ENCODE results near the gene FOXRED1. TPM values are rescaled to one million over a fixed set of nuclear protein-coding genes. Genes with fewer than 3 reads are reported as not detected.

Gene FOXRED1
- total and polyA plus RNA-seq, 2 of the 13 experiments (the other 11 are each of a cell fraction or from before 2014, with no cell fraction given): 29.6 to 42.9 TPM

GRCh38 chr11:126268708-126269579 lies at the start of gene FOXRED1, which contains the start of gene SRPRA (continued):
- TF ChIP-seq, protein P1, sequence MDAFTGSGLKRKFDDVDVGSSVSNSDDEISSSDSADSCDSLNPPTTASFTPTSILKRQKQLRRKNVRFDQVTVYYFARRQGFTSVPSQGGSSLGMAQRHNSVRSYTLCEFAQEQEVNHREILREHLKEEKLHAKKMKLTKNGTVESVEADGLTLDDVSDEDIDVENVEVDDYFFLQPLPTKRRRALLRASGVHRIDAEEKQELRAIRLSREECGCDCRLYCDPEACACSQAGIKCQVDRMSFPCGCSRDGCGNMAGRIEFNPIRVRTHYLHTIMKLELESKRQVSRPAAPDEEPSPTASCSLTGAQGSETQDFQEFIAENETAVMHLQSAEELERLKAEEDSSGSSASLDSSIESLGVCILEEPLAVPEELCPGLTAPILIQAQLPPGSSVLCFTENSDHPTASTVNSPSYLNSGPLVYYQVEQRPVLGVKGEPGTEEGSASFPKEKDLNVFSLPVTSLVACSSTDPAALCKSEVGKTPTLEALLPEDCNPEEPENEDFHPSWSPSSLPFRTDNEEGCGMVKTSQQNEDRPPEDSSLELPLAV (CRISPR knock-in tag; conservative IDR thresholded peaks at IDR 0.05; ENCODE audit: low read depth): no peak
- TF ChIP-seq ETV5 (CRISPR knock-in tag; IDR thresholded peaks at IDR 0.05; ENCODE audit: borderline replicate concordance) (peak; percentile 81), ZNF552 (CRISPR knock-in tag; IDR thresholded peaks at IDR 0.05; ENCODE audit: borderline replicate concordance) (no peak), ZGPAT (CRISPR knock-in tag; IDR thresholded peaks at IDR 0.05) (peak; percentile 87), CBX2 (IDR thresholded peaks at IDR 0.05; ENCODE audit: low read depth, low read length) (no peak), CBX2 (CRISPR knock-in tag; IDR thresholded peaks at IDR 0.05; ENCODE audit: low read depth) (no peak), SP140L (CRISPR knock-in tag; IDR thresholded peaks at IDR 0.05; ENCODE audit: borderline replicate concordance) (no peak), FOXJ3 (CRISPR knock-in tag; IDR thresholded peaks at IDR 0.05; ENCODE audit: borderline replicate concordance) (peak; percentile 14; the same call in 1 of the 2 replicates)
- TF ChIP-seq, protein P2, sequence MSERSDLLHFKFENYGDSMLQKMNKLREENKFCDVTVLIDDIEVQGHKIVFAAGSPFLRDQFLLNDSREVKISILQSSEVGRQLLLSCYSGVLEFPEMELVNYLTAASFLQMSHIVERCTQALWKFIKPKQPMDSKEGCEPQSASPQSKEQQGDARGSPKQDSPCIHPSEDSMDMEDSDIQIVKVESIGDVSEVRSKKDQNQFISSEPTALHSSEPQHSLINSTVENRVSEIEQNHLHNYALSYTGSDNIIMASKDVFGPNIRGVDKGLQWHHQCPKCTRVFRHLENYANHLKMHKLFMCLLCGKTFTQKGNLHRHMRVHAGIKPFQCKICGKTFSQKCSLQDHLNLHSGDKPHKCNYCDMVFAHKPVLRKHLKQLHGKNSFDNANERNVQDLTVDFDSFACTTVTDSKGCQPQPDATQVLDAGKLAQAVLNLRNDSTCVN (CRISPR knock-in tag; IDR thresholded peaks at IDR 0.05; ENCODE audit: borderline replicate concordance): no peak; the same call in 1 of the 2 replicates
- TF ChIP-seq, protein P3, sequence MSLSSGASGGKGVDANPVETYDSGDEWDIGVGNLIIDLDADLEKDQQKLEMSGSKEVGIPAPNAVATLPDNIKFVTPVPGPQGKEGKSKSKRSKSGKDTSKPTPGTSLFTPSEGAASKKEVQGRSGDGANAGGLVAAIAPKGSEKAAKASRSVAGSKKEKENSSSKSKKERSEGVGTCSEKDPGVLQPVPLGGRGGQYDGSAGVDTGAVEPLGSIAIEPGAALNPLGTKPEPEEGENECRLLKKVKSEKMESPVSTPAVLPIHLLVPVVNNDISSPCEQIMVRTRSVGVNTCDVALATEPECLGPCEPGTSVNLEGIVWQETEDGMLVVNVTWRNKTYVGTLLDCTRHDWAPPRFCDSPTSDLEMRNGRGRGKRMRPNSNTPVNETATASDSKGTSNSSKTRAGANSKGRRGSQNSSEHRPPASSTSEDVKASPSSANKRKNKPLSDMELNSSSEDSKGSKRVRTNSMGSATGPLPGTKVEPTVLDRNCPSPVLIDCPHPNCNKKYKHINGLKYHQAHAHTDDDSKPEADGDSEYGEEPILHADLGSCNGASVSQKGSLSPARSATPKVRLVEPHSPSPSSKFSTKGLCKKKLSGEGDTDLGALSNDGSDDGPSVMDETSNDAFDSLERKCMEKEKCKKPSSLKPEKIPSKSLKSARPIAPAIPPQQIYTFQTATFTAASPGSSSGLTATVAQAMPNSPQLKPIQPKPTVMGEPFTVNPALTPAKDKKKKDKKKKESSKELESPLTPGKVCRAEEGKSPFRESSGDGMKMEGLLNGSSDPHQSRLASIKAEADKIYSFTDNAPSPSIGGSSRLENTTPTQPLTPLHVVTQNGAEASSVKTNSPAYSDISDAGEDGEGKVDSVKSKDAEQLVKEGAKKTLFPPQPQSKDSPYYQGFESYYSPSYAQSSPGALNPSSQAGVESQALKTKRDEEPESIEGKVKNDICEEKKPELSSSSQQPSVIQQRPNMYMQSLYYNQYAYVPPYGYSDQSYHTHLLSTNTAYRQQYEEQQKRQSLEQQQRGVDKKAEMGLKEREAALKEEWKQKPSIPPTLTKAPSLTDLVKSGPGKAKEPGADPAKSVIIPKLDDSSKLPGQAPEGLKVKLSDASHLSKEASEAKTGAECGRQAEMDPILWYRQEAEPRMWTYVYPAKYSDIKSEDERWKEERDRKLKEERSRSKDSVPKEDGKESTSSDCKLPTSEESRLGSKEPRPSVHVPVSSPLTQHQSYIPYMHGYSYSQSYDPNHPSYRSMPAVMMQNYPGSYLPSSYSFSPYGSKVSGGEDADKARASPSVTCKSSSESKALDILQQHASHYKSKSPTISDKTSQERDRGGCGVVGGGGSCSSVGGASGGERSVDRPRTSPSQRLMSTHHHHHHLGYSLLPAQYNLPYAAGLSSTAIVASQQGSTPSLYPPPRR (CRISPR knock-in tag; IDR thresholded peaks at IDR 0.05; ENCODE audit: borderline replicate concordance): no peak; the same call in 1 of the 2 replicates
- TF ChIP-seq, protein P4, sequence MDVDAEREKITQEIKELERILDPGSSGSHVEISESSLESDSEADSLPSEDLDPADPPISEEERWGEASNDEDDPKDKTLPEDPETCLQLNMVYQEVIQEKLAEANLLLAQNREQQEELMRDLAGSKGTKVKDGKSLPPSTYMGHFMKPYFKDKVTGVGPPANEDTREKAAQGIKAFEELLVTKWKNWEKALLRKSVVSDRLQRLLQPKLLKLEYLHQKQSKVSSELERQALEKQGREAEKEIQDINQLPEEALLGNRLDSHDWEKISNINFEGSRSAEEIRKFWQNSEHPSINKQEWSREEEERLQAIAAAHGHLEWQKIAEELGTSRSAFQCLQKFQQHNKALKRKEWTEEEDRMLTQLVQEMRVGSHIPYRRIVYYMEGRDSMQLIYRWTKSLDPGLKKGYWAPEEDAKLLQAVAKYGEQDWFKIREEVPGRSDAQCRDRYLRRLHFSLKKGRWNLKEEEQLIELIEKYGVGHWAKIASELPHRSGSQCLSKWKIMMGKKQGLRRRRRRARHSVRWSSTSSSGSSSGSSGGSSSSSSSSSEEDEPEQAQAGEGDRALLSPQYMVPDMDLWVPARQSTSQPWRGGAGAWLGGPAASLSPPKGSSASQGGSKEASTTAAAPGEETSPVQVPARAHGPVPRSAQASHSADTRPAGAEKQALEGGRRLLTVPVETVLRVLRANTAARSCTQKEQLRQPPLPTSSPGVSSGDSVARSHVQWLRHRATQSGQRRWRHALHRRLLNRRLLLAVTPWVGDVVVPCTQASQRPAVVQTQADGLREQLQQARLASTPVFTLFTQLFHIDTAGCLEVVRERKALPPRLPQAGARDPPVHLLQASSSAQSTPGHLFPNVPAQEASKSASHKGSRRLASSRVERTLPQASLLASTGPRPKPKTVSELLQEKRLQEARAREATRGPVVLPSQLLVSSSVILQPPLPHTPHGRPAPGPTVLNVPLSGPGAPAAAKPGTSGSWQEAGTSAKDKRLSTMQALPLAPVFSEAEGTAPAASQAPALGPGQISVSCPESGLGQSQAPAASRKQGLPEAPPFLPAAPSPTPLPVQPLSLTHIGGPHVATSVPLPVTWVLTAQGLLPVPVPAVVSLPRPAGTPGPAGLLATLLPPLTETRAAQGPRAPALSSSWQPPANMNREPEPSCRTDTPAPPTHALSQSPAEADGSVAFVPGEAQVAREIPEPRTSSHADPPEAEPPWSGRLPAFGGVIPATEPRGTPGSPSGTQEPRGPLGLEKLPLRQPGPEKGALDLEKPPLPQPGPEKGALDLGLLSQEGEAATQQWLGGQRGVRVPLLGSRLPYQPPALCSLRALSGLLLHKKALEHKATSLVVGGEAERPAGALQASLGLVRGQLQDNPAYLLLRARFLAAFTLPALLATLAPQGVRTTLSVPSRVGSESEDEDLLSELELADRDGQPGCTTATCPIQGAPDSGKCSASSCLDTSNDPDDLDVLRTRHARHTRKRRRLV (CRISPR knock-in tag; IDR thresholded peaks at IDR 0.05): no peak

Measured in HepG2 (cell line).